Stomach (tissue), 4 donors: ENCODE data around the gene TSFM.

ENCODE experiments used
- CTCF ChIP-seq, 7 experiments: fragments of 450-650 bp in 4 of 7; fragments of 200-600 bp in 3 of 7; sonication (generic) in 3 of 7; IDR thresholded peaks; one replicate each; pipeline ENCODE4 v1.5.1; 2016 to 2019; ENCODE audit warnings: antibody characterized with exemption in 7 of 7, control low read depth in 2 of 7, mild to moderate bottlenecking in 1 of 7
- EP300 ChIP-seq: sonication (generic); formaldehyde crosslinking; IDR thresholded peaks from one replicate; pipeline ENCODE4 v1.6.1; 2017; ENCODE audit warnings: antibody characterized with exemption
- POLR2A ChIP-seq, 4 donors: fragments of 450-650 bp; IDR thresholded peaks; one replicate each; pipeline ENCODE4 v1.6.1; 2016; ENCODE audit warnings: antibody characterized with exemption in 4 of 4, control low read depth in 2 of 4, mild to moderate bottlenecking in 1 of 4, moderate library complexity in 1 of 4

DNA sequence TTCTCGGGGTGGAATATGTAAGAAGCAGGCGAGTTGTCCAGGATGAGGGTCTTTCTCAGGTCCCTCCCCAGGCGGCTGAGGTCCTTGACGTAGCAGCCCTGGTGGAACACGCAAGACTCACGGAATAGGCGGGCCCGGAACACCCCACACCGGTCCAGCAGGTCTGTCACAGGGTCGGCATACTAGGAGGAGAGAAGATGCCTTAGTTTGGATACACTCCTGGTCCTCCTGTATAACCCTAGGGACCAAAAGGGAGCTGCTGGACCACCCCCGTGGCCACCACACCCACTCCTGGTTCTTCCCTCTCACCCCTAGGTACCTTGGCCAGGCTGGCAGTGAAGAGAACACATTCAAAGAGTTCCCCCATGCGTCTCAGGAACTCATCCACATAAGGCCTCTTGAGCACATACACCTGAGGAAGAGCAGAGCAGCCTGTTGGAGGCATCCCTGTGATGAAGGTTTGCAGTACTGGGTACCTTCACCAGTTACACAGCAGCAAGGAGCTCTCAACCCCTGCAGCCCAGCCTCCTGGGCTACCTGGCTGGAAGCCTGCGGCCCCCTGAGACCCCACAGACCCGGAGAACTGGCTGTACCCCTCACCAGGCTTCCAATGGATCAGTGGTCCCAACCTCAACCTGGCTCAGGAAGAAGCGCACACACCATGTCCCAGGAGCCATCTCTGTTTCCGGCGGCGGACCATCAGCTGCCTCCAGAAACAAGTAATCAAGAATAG, 41.5 kb downstream of the TSFM start:
- TF ChIP-seq POLR2A (IDR thresholded peaks at IDR 0.05), result no peak
- TF ChIP-seq EP300, result no peak
- no peak for TF ChIP-seq CTCF (IDR thresholded peaks at IDR 0.05)
